Measurements from ENCODE around the gene TMEM63A.
"Not testable (repeated sequence)": the region's sequence is repeated elsewhere in the genome, so short reads cannot be mapped to it uniquely, and the experiment has no call there.

The TMEM63A gene

GRCh38 chr1:225816643-225817538 lies 65.3 kb downstream of the TMEM63A start:
- no peak for DNase-seq

DNA sequence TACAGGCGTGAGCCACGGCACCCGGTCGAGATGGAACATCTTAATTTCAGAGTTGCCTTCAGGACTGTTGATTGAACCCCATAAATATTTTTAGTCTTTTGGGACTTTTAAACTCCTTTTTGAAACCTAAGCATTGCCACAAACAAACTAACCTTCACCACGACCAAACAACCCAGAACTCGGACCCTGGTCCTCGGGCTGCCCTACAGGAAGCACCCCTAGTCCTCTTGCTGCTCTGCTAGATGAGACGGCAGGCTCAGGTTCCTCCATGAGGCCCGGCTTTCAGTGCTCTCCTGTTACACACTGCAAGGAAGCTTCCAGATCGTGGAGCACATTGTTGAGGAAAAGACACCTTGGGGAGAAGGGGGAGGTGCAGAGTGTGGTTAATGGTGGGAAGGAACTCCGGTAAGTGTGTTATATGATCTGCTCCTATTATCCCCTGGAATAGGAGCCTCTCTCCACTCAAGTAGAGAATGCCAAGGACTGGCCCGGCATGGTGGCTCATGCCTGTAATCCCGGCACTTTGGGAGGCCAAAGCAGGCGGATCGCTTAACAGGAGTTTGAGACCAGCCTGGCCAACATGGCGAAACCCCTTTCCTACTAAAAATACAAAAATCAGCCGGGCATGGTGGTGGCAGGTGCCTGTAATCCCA lies 66.5 kb downstream of the TMEM63A start:
- no peak for DNase-seq

DNA sequence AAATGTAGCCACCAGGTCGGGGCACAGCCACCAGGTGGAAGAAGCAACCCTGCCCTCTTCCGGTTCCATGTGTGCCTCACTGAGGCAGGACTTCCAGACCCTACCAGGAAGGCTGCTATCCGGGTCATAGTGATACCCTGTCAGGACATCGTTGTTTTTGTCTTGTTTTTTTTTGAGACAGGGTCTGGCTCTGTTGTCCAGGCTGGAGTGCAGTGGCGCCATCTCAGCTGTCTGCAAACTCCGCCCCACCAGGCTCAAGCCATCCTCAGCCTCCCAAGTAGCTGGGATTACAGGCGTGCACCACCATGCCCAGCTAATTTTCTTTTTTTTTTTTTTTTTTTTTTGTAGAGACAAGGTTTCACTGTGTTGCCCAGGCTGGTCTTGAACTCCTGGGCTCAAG lies 67.1 kb downstream of the TMEM63A start:
- not testable (repeated sequence) for DNase-seq

DNA sequence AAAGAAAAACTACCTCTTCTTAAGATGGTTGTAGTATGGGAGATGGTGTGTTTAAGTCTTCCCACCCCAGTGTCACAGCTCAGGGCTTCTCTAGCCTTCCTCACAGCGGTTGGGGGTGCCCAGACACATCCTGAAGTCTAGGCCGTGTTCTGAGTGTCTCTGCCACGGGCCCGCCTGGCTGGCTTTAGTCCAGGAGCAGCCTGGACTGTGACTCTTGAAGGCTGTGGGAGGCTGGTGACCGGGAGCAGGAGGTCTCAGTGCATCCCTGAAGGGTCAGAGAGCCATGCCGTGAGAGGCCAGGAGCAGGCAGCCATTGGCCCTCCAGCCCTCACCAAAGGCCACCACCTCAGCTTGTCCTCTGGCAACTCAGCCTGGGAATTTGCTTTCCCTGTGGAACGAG lies 67.8 kb downstream of the TMEM63A start:
- no peak for DNase-seq

DNA sequence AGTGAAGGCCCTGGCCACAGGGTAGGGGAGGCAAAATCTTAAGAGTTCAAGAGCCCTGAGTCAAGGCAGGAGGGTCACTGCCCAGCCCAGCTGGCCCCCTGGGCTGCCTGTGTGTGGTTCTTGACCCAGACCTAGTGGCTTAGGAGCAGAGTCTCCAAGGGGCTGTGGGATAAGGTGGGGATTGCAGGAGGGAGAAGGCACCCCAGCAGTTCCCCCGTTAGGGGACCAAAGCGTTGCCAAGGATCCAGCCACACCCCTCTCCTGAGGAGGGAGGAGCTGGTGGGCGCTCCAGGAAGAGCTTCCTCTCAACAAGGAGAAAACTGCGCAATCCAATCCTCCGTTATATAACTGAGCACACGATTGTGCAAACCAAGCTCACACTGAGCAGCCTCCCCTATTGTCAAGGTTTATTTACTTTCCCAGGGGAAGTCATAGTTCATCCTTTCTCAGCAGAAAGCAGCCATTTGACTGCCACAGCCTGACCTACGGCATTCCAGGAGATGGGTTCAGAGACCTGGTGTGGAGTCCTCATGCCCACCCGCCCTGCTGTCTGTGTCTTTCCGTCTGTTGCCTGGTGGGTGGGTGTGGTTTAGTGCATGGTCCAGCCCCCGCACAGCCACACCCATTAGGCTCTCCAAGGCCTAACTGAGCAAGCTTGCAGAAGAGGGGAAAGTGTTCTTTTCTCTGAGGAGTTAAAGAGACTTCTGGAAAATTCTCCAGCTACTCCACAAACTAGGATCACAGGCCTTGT lies 68.8 kb downstream of the TMEM63A start:
- DNase-seq: no peak

DNA sequence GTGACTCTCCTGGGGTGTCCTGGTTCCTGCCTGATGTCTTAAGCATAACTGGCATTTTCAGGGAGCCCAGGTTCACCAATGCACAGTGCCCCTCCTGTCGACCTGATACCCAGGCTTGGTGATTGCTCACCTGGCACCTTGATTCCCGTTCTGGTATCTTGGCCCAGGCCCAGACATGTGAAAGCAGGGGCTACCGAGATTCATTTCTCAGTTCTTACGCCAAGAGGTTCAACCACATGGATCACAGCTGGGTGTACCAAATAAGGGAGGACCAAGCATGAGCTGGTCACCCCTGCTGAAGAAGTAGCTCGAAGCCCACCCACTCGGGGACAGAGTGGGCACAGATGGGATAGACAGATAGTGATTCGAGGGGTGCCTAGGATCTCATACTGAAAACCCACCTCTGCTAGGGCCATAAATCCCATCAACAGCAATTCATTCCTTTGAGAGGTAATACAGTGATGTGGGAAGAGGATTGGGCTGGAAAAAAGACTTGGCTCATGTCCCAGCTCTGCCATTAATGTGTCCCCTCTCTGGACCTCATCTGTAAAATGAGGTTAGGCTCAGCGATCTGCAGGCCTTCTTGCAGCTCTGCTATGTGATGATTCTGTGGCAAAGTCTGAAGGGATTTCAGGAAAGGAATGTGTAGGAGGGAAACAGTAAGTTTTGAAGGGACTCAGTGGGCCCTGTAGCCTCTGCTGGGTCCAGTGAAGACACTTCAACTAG lies 69.5 kb downstream of the TMEM63A start:
- no peak for DNase-seq

DNA sequence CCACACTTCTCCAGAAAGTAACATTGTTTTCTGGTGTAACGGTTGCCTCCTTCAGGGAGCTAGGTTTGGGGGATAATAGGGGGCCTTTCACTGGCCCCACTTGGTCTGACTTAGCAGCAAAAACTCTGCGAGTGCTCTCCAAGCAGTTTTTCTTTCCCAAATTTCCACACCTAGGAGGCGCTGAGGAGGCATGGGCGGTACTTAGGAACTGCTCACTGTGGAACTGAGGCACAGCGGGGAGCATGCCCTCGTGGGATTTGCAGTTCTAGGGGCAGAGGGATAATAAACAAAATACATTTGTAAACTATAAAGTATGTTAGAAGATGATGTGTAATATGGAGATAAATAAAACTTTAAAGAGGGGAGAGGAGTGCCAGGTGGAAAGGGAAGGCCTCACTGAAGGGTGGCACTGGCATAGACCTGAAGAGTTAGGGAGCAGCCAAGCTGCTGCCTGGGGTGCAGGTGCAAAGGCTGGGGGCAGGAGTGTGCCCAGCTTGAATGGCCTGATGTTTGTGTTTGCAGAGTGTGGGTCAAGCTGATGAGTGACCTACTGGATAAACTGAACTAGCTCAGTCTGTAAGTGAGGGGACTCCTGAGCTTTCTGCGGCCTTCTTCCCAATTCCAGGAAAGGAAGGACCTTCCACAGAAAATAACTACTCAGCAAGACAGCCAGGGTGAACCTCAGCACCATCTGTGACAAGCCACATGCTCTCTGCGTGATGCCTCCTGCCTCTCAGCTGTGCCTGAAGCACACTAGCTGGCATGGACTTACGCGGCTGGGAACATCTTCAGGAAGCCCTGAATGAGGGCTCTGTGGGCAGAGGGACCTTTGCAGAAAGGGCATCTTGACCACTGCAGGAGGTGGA lies 70.3 kb downstream of the TMEM63A start:
- no peak for DNase-seq

DNA sequence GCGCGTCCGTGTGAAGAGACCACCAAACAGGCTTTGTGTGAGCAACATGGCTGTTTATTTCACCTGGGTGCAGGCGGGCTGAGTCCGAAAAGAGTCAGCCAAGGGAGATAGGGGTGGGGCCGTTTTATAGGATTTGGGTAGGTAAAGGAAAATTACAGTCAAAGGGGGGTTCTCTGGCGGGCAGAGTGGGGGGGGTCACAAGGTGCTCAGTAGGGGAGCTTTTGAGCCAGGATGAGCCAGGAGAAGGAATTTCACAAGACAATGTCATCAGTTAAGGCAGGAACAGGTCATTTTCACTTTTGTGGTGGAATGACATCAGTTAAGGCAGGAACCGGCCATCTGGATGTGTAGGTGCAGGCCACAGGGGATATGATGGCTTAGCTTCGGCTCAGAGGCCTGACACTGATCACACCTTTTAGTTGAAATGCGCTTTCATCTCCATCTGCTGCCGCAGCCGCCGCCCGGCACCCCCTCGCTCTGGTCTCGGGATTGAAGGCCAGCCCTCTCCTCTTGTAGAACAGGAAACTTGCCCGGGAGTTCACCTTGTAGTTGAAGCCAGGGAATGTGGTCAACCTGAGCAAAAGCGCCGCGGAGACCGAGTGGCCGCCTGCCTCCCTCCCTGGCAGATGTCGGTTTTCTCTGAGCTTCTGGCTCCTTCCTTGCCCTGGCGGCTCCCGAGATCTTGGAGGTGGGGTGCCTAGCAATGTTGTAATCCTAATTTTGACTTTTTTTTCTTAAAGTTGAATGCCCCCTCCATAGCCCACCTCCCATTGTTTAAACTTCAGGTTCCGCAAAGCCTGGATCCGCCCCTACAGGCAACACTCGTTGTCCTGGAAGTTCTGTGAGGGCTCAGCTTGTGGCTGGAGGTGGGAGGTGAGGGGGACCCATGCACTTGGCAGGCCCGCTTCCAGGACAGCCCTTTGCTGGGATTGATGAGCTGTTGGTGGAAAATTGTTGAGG lies 71.3 kb downstream of the TMEM63A start:
- not testable (repeated sequence) for DNase-seq

GRCh38 chr1:225809842-225810578 lies 72.2 kb downstream of the TMEM63A start, which contains the start of gene EPHX1:
Gene EPHX1 (plus strand): TSS chr1:225810124. CDS start chr1:225828730, 18,606 bp downstream.
- DNase-seq: peak; percentile 36

GRCh38 chr1:225808136-225808535 lies 74.0 kb downstream of the TMEM63A start:
- no peak for DNase-seq

DNA sequence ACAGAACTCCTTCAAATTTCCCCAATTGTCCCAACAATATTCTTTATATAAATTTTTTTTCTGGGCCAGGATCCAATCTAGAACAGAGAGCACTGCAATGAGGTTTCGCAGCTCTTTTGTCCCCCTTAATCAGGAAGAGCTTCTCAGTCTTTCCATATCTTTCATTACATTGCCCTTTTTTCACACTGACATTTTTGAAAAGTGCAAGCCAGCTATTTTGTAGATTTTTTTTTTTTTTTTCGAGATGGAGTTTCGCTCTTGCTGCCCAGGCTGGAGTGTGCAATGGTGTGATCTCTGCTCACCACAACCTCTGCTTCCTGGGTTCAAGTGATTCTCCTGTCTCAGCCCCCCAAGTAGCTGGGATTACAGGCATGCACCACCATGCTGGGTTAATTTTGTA lies 75.4 kb downstream of the TMEM63A start:
- not testable (repeated sequence) for DNase-seq

DNA sequence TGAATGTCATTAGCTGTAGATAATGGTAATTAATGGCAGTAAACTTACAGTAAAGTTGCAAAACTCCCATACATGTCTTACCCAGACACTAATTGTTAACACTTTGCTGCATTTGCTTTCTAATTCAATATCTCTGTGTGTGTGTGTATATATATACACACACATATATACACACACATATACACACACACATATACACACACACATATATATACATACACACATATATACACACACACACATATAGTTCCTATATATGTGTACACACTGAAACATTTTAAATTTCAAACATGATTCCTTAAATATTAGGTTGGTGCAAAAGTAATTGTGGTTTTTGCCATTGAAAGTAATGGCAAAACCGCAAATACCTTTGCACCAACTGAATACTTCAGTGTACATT lies 75.9 kb downstream of the TMEM63A start:
- no peak for DNase-seq

DNA sequence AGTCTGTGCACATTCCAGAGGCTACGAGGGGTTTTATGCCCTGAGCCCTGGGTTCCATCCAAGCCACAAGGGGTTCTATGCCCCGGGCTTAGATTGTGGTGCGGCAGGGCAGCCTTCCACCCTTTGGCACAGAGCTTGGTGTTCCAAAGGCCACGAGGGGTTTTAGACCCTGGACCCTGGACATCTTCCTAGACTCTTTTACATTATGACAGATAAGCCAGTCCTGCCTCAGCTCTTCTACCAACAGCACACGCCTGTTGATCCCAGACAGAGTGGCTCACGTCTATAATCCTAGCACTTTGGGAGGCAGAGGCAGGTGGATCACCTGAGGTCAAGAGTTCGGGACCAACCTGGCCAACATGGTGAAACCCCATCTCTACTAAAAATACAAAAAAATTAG lies 81.0 kb downstream of the TMEM63A start:
- DNase-seq: not testable (repeated sequence)

DNA sequence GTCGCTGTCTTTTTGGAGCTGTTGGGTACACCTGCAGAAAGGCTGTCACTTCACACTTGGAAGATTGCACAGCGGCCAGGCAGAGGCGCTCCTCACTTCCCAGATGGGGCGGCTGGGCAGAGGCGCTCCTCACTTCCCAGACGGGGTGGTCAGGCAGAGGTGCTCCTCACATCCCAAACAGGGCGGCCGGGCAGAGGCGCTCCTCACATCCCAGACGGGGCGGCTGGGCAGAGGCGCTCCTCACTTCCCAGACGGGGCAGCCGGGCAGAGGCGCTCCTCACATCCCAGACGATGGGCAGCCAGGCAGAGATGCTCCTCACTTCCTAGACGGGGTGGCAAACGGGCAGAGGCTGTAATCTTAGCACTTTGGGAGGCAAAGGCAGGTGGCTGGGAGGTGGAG lies 86.1 kb downstream of the TMEM63A start:
- DNase-seq: not testable (repeated sequence)

Data from T-helper 9 cell (primary cell).